GM12865 (cell line): ENCODE results near the gene ZNF565.

Experiments used
- DNase-seq: peaks from one replicate; pipeline ENCODE4 v3.0.0; 2010; ENCODE audit warnings: low read depth
- H3K4me3 ChIP-seq: 2 replicates; pipeline ENCODE4 v1.5.1; 2011; ENCODE audit warnings: mild to moderate bottlenecking, low read depth, low read length, control low read depth
- CTCF ChIP-seq: IDR thresholded peaks from 2 replicates; pipeline ENCODE4 v1.5.1; 2011; ENCODE audit warnings: low read length, control low read depth, low read depth, inconsistent platforms; ENCODE audit not compliant: insufficient read depth; ENCODE audit errors: missing control alignments

ZNF565 gene

GRCh38 chr19:36255316-36255715 lies 40.9 kb upstream of the ZNF565 start:
- no peak for TF ChIP-seq CTCF
- DNase-seq: no peak
- H3K4me3 ChIP-seq: no peak overlapping the region

GRCh38 chr19:36254848-36255247 lies 40.4 kb upstream of the ZNF565 start:
- DNase-seq: no peak
- no peak for TF ChIP-seq CTCF
- H3K4me3 ChIP-seq: no peak overlapping the region

- H3K4me3 ChIP-seq: no peak overlapping the region
- DNase-seq: no peak
- no peak for TF ChIP-seq CTCF
Observed at GRCh38 chr19:36252047-36252446, 37.6 kb upstream of the ZNF565 start.

GRCh38 chr19:36246006-36246481 lies 31.6 kb upstream of the ZNF565 start:
- DNase-seq: no peak
- H3K4me3 ChIP-seq: no peak overlapping the region

DNA sequence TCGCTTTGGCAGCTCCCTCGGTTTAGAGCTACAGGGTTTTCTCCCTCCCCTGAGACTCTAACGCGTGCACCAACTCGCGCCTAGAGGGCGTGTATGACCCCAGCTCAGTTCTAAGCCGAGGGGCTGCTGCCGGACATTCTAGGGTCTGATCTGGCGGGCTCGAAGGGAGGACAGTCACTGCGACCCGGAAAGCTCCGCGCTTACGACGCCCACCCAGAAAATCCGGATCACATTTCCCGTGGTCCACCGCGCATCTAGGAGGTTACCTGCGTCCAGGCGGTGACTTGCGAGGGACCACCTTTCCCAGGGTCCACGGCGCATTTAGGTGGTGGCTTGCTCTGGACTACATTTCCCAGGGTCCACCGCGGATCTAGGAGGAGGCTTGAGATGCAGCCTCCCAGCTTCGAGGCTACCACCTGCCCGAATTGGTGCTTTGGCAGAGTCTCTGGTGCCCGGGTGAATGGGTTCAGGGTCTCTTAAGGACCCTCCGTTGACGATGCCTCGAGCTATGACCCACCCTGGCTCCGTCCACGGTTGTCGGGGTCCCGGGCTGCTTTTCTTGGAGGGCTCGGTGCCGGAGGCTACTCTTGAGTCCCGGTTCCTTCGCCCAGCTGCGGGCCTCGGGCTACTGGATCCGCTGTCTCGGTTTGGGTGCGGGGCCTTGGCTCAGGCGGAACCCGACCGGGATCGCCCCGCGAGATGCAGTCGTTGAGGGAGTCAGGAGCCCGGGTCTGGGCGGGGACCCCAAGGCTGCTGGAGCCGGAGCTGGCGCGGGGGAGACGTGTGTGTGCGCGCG lies 30.9 kb upstream of the ZNF565 start:
- no peak overlapping the region for H3K4me3 ChIP-seq
- no peak for DNase-seq
- no peak for TF ChIP-seq CTCF

More at GRCh38 chr19:36246006-36246481, 31.6 kb upstream of the ZNF565 start:
- TF ChIP-seq CTCF: no peak

DNA sequence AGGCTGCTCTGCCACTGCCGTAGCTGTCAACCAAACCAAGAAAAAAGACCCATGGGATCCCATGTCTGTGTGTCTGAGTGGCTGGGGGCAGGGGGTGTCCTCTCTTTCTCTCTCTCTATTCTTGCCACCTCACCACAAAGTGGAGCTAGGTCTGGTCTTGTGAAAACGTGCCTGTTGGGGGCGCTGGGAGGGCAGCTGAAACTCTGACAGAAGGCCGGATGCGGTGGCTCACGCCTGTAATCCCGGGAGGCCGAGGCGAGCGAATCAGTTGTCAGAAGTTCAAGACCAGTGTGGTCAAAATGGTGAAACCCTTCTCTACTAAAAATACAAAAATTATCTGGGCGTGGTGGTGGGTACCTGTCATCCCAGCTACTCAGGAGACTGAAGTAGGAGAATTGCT lies 29.6 kb upstream of the ZNF565 start:
- TF ChIP-seq CTCF: no peak
- no peak for DNase-seq
- H3K4me3 ChIP-seq: no peak overlapping the region

DNA sequence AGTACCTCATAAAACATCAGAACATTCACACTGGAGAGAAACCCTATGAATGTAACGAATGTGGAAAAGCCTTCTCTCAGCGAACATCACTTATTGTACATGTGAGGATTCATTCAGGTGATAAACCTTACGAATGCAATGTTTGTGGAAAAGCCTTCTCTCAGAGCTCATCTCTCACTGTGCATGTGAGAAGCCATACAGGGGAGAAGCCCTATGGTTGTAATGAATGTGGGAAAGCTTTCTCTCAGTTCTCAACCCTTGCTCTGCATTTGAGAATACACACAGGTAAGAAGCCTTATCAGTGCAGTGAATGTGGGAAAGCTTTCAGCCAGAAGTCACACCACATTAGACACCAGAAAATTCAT lies 22.5 kb upstream of the ZNF565 start:
- no peak for TF ChIP-seq CTCF
- H3K4me3 ChIP-seq: no peak overlapping the region
- no peak for DNase-seq
